HG03342 (cell line): ENCODE measurements around the gene ZNF335.
A peak's percentile ranks its signal among the peaks of the same experiment; 100 is the strongest.
"Not testable (repeated sequence)": the region's sequence is repeated elsewhere in the genome, so short reads cannot be mapped to it uniquely, and the experiment has no call there.

Source experiments
- ATAC-seq: cut with Tn5 transposase; IDR thresholded peaks from one replicate; pipeline ENCODE4 v1.9.1; 2021; ENCODE audit warnings: mild to moderate bottlenecking, moderate library complexity; ENCODE audit not compliant: unreplicated experiment

Gene ZNF335

GRCh38 chr20:45911486-45912343 is 60.3 kb downstream of the ZNF335 start, which contains the start of gene PLTP:
TSS of gene PLTP (minus strand) at chr20:45912155. CDS start at chr20:45911452, 703 bp downstream.
- ATAC-seq = no peak

GRCh38 chr20:45910670-45911485 is 61.1 kb downstream of the ZNF335 start:
- peak; percentile 92 for ATAC-seq

DNA sequence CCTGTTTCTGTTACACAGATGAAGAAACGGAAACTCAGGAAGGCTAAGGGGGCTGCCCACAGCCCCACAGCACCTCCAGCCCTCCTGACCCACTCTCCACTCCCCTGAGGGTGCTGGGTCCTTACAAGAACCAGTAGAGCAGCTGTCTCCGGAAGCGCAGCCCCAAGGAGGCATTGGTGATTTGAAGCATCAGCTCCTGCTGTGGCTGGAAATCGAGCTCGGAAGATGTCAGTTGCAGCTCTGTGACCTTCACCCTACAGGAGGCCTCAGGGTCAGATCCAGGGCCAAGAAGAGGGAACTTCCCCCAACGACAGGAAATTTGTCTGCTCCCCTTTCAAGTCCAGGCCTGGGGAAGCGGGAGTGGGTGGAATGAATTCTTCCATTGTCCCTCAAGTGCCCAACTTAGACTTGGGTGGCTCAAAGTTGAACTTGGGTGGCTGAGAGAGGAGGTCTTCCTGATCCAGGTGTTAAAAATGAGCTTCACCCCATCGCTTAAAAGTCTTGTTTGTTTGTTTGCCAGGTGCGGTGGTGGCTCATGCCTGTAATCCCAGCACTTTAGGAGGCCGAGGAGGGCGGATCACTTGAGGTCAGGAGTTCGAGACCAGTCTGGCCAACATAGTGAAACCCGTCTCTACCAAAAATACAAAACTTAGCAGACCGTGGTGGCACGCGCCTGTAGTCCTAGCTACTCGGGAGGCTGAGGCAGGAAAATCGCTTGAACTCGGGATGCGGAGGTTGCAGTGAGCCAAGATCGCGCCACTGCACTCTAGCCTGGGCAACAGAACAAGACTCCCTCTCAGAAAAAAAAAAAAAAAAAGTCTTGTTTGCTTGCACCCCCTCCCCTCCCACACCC is 62.0 kb downstream of the ZNF335 start:
- no peak for ATAC-seq

DNA sequence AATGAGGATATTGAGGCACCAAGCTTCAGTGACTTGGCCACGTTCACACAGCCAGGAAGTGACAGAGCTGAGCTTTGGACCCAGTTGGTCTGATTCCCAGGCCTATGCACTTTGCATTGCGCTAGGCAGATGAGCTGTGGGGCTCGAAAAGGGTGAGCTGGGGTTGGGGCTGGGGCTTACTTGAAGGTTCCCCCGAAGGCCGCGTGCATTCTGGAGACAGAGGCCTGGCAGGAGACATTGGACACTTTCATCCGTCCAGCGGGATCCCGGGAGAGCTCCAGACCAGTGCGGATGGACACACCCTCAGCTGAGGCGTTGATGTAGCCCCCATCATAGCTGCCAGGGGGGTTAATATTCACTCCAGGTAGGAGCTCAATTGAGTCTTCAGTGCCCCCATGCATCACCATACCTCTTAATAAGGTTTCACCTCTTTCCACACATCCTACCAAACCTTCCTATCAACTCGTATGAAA is 62.6 kb downstream of the ZNF335 start:
- ATAC-seq = no peak

GRCh38 chr20:45908084-45908483 is 63.9 kb downstream of the ZNF335 start:
- no peak for ATAC-seq

DNA sequence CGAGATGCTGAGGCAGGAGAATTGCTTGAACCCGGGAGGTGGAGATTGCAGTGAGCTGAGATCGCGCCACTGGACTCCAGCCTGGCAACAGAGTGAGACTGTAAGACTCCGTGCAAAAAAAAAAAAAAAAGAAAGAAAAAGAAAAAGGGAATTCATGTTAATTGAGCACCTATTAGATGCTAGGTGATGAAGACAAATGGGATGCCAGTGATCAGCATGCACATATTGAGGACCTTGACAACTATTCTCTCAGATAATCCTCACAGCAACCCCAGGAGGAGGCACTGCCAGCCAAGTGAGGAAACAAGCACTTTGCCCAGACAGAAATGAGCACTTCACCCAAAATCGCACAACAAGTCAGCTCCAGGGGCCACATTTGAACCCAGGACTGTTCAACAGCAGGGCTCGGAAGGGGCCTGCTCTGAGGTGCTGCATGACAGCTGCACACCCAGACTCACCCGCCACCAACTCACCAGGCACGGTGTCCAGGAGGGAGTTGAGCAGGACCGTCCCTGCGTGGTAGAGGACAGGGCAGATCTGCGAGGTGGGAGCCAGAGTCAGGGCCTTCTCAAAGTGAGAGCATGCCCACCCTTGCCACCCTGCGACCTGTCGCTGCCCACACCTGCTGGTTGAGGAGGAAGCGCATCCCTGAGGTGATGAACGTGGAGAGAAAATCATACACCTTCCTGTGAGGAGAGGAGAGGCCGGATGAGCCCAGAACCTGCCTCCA is 64.6 kb downstream of the ZNF335 start:
- no peak for ATAC-seq

DNA sequence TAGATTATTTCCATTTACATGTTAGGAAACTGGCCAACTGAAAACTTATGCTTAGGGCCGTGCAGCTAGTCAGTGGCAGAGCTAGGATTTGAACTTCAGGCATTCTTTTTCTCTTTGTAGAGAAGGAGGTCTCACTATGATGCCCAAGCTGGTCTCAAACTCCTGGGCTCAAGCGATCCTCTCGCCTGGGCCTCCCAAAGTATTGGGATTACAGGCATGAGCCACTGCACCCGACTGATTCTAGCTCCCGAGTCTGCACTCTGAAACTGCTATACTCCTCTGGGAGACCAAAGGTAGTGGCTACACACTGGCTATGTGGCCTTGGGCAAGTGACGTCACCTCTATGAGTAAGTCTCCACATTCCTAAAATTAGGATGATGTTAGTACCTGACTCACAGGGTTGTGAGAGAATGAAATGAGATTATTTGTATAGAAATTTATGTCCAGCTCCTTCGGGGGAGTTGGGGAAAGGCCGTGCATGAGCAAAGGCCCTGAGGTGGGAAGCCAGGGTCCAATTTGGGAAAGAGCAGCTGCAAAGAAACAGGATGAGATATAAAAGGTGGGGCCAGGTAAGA is 66.4 kb downstream of the ZNF335 start:
- no peak for ATAC-seq

DNA sequence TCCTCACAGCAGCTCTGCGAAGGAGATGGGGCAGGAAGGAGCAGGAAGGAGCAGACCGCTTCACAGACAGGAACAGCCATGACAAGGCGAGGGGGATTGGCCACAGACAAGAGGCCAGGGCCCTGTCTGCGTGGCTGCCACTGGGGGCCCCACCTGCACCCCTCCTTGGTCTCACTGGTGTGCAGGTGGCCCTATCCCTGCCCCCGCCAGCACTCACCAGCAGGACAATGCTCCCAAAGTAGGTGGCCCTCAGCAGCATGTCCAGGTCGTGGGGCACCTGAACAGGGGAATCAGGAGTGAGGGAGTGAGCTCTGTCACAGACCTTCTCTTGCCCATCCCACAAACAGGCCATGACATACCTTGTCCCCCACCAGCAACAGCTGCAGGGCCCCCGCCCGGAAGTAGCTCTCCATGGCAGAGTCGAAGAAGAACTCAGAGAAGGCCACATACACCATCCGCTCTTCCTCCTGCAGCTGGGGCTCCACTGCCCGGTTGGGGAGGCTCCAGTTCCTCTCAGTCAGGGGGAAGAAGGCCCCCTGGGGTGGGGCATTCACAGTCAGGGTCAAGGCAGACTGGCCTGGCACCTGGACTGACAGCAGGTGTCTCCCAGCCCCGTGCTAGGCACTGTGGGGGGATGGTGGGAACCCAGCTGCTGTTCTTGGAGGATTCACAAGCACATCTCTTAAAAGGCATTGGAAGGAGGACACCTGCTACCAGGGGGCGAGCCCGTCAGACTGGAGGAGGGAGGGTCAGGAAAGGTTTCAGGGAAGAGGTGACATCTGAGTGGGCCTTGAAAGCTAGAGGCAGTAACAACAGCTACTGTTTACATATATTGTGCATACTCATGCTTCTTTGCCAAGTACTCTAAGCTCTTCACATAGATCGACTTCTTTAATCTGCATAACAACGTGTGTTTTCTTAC is 67.2 kb downstream of the ZNF335 start:
- no peak for ATAC-seq

DNA sequence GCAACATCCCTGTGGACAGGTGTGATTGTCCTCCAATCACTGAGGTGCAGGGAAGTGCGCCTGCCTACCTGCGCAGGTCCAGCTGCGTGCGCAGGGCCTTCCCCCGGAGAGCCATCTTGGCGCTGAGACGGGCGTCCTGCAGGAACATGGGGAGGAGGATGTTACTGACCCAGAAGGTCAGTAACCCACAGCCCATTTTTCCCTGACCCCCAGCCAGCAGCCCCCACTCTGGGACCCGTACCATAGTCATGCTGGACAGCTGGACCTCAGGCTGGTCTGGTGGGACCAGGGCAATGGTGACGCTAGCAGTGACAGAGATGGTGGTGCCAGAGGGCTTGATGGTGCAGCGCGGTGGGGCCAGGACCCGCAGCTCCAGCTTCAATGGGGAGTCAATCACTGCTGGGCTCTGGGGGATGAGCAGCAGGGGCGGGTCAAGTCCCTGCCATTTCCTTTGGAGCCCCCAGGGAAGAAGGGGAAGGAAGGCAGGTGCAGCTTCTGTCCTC is 69.8 kb downstream of the ZNF335 start:
- no peak for ATAC-seq

- ATAC-seq = not testable (repeated sequence)
Observed at GRCh38 chr20:45901332-45901731, 70.7 kb downstream of the ZNF335 start.

DNA sequence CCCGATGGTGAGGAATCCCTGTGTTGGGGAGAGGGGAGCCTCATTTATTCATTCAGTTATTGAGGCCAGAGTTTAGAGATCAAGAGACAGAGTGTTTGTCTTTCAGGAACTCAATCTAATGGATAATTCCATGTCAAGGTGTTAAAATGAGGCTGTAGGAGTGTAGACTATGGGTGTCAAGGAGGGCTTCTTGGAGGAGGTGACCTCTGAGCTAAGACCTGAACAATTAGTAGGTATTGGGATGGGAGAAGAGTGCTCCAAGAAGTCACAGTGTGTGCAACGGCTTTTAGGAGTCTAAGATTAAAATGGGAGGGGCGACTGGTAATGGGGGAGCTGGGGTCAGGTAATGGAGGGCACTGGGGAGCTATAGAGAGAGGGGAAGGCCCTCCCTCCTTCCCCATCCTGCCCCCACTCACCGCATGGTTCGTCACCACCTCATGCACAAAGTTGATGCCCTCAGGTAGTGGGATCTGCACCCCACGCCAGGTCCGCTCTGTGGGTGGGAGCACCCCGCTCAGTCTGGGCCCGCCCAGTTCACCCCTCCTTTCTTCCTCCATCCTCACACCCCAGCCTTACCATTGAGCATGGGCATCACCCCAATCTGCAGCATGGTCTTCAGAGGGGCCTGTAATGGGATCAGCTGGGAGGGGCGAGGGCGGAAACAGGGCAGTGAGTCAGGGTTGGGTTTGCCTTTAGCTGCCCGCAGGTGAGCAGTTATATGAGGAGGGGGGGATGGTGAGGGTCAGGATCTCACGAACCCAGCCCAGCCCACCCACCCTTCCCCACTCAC is 72.8 kb downstream of the ZNF335 start:
- no peak for ATAC-seq
